ENCODE results near the gene PRSS3. TPM values are rescaled to one million over a fixed set of nuclear protein-coding genes. Genes with fewer than 3 reads are reported as not detected.
A peak's percentile ranks its signal among the peaks of the same experiment; 100 is the strongest.

The PRSS3 gene
- polyA plus RNA-seq, 1 donor from 2014 or later = not detected

- Histone ChIP-seq H3K4me3 (ENCODE audit: low read length) (peak overlapping the region; percentile 77), H3K9me2 (ENCODE audit: insufficient read depth, low read length) (no peaks in the 10 kb centered on the region), H3K4me2 (ENCODE audit: low read length) (no peak overlapping the region), H2AFZ (ENCODE audit: low read depth, low read length) (no peak overlapping the region), H4K20me1 (ENCODE audit: insufficient read depth) (no peaks in the 10 kb centered on the region), H3F3A (ENCODE audit: insufficient read depth, low read length, poor library complexity, severe bottlenecking) (no peaks in the 10 kb centered on the region), H3K36me3 (ENCODE audit: insufficient read depth, low read length) (no peaks in the 10 kb centered on the region), H3K27ac (ENCODE audit: low read length) (peak overlapping the region; percentile 95), H3K9me3 (ENCODE audit: low read length) (no peaks in the 10 kb centered on the region), H3K9ac (ENCODE audit: low read length) (peak overlapping the region; percentile 99), H3K79me2 (replicated peaks; ENCODE audit: insufficient read depth, low read length) (peaks cover 32% of the 10 kb centered on the region), H3K27me3 (ENCODE audit: insufficient read depth, low read depth, low read length) (no peaks in the 10 kb centered on the region)
- TF ChIP-seq MXI1 (conservative IDR thresholded peaks at IDR 0.05; ENCODE audit: poor library complexity, severe bottlenecking) (no peak), EP300 (conservative IDR thresholded peaks at IDR 0.05; ENCODE audit: poor library complexity, severe bottlenecking) (no peak), RAD21 (conservative IDR thresholded peaks at IDR 0.05) (no peak), REST (IDR thresholded peaks at IDR 0.05; ENCODE audit: borderline replicate concordance) (no peak), SMC3 (conservative IDR thresholded peaks at IDR 0.05; ENCODE audit: poor library complexity) (no peak), POLR2AphosphoS5 (IDR thresholded peaks at IDR 0.05) (no peak), CTCF (IDR thresholded peaks at IDR 0.05; ENCODE audit: poor library complexity, severe bottlenecking) (no peak), EZH2 (IDR thresholded peaks at IDR 0.05; ENCODE audit: borderline replicate concordance, insufficient read depth, low read length, poor library complexity, severe bottlenecking) (no peak), TAF1 (IDR thresholded peaks at IDR 0.05; ENCODE audit: low read depth) (no peak)
These were observed 20.4 kb downstream of the PRSS3 start for GRCh38 chr9:33815781-33816180.

GRCh38 chr9:33816327-33817252, 21.2 kb downstream of the PRSS3 start, which contains the start of gene UBE2R2:
TSS of gene UBE2R2 (plus strand) at chr9:33817160. CDS start at chr9:33817758, 598 bp downstream.
- peaks cover 40% of the 10 kb centered on the region for H3K79me2 ChIP-seq (replicated peaks; ENCODE audit: insufficient read depth, low read length)
- H3F3A ChIP-seq (ENCODE audit: insufficient read depth, low read length, poor library complexity, severe bottlenecking) = no peaks in the 10 kb centered on the region
- H3K36me3 ChIP-seq (ENCODE audit: insufficient read depth, low read length) = no peaks in the 10 kb centered on the region
- H3K4me2 ChIP-seq (ENCODE audit: low read length) = peak within 1 kb of the TSS; percentile 88
- no peaks in the 10 kb centered on the region for H3K9me2 ChIP-seq (ENCODE audit: insufficient read depth, low read length)
- H3K27ac ChIP-seq (ENCODE audit: low read length) = peak within 1 kb of the TSS; percentile 97
- no peaks in the 10 kb centered on the region for H3K9me3 ChIP-seq (ENCODE audit: low read length)
- no peaks in the 10 kb centered on the region for H4K20me1 ChIP-seq (ENCODE audit: insufficient read depth)
- TF ChIP-seq RAD21 (conservative IDR thresholded peaks at IDR 0.05) = peak; percentile 14
- TF ChIP-seq EZH2 (IDR thresholded peaks at IDR 0.05; ENCODE audit: borderline replicate concordance, insufficient read depth, low read length, poor library complexity, severe bottlenecking) = no peak
- peak; percentile 82 for TF ChIP-seq TAF1 (IDR thresholded peaks at IDR 0.05; ENCODE audit: low read depth)
- peak; percentile 88 for TF ChIP-seq REST (IDR thresholded peaks at IDR 0.05; ENCODE audit: borderline replicate concordance)
- TF ChIP-seq EP300 (conservative IDR thresholded peaks at IDR 0.05; ENCODE audit: poor library complexity, severe bottlenecking) = peak; percentile 52
- TF ChIP-seq MXI1 (conservative IDR thresholded peaks at IDR 0.05; ENCODE audit: poor library complexity, severe bottlenecking) = peak; percentile 48
- TF ChIP-seq SMC3 (conservative IDR thresholded peaks at IDR 0.05; ENCODE audit: poor library complexity) = no peak
- TF ChIP-seq POLR2AphosphoS5 (IDR thresholded peaks at IDR 0.05) = peak; percentile 87
- H3K4me3 ChIP-seq (ENCODE audit: low read length) = peak within 1 kb of the TSS; percentile 77
- peak within 1 kb of the TSS; percentile 99 for H3K9ac ChIP-seq (ENCODE audit: low read length)
- H3K27me3 ChIP-seq (ENCODE audit: insufficient read depth, low read depth, low read length) = no peaks in the 10 kb centered on the region
- peak within 1 kb of the TSS; percentile 92 for H2AFZ ChIP-seq (ENCODE audit: low read depth, low read length)
